GM19397 (cell line): ENCODE results near the gene SCYGR2.
"Not testable (repeated sequence)": the region's sequence is repeated elsewhere in the genome, so short reads cannot be mapped to it uniquely, and the experiment has no call there.

Experiments
- ATAC-seq: cut with Tn5 transposase; IDR thresholded peaks from one replicate; pipeline ENCODE4 v1.9.1; 2021; ENCODE audit warnings: mild to moderate bottlenecking, moderate library complexity; ENCODE audit not compliant: unreplicated experiment

The SCYGR2 gene, protein sequence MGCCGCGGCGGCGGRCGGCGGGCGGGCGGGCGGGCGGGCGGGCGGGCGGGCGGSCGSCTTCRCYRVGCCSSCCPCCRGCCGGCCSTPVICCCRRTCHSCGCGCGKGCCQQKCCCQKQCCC

DNA sequence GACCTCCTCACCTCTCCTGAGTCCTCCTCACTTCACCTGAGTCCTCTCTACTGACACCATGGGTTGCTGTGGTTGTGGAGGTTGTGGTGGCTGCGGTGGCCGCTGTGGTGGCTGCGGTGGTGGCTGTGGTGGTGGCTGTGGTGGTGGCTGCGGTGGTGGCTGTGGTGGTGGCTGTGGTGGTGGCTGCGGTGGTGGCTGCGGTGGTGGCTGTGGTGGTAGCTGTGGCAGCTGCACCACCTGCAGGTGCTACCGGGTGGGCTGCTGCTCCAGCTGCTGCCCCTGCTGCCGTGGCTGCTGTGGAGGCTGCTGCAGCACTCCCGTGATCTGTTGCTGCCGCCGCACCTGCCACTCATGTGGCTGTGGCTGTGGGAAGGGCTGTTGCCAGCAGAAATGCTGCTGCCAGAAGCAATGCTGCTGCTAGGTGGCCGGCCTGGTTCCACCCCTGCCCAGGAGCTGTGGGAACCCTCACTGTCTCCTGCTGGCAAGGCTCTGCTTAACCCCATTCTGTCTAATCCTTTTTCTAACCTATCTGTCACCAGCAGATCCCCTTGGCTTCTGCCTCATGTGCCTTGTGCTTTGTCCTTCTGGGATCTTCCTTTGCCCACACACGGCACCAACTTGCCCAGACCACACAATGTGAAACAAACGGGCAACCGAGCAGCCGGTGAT is at the start of gene SCYGR2:
TSS of gene SCYGR2 (plus strand) at position 59 of the 669 bp plus-strand sequence. CDS start at position 59, 0 bp downstream.
- ATAC-seq: not testable (repeated sequence)

DNA sequence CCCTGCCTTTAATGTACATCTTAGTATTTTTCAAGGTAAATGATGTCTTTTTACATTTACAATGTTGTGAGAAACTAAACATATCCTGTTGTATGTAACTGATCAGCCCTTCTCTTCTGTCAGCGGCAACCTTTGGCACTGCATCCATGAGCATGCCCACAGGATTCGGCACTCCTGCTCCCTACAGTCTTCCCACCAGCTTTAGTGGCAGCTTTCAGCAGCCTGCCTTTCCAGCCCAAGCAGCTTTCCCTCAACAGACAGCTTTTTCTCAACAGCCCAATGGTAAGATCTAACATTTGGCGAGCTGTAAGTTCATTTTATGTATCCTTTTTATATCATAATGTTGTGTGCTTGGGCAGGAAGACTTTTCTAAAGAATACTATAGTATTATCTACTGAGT is 46.9 kb upstream of the SCYGR2 start:
- no peak for ATAC-seq

DNA sequence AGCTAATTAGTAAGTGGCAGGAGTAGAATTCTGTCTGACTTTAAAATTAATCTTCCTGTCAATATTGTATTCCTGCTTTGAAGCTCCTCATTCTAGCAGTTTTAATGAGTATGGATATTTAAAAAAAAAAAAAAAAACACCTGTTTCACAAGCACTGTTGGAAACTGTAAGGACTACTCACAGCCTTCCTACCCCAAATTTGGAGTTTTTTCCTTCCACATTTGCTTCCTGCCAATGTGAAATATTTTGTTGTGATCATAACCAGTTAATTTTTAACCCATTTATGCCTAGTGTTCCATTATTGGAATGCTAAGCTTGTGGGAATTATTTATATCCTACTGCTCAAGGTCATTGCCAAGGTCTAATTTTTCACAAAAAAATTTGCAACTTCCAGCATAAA is 36.1 kb upstream of the SCYGR2 start:
- ATAC-seq: no peak

DNA sequence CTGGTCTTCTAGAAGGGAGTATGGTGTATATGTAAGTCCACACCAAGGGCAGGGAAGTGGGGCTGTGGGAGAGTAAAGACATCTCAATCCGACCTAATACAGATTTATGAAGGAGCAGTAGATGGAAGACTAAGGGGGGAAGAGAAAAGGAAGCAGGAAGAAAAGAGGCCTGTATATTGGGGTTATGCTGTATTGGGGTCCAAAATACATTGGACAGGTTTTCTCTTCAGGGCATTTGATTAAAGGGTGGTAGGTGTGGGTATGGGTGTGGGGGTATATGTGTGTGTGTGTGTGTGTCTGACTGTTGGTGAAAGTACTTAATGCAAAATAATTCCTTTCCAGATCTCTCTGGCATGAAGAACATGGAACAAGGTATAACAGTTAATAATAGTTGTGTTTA is 33.6 kb upstream of the SCYGR2 start:
- no peak for ATAC-seq

DNA sequence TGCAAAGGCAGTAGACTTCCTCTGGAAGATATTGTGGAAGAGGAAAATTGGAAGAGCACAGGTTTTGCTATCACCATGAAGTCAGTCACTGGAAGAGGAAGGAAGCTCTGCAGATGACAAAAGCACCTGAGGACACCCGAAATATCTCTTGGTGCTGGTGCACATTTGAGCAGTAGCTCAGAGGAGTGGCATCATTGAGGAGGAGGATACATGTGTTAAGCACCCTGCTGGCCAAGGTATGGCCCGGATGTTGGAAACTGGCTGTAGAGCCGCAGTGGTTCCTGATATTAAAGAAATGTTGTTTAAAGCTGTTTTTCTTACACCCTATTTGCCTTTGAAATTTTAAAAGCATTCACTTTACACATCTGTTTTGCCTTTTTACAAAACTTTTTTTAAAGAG is 32.7 kb upstream of the SCYGR2 start:
- ATAC-seq: no peak

DNA sequence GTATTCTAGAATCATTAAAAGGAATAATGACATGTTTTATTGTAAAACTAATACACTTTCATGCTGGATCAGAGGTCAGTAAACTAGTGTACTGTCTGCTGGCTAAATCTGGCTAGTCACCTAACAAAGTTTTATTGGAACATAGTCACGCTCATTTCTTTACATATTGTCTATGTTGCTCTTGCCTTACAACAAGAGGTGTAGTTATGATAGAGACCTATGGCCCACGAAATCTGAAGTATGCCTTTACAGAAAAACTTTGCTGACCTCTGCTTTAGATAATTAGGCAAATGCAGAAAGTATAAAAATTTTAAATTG is 29.9 kb upstream of the SCYGR2 start:
- ATAC-seq: no peak

DNA sequence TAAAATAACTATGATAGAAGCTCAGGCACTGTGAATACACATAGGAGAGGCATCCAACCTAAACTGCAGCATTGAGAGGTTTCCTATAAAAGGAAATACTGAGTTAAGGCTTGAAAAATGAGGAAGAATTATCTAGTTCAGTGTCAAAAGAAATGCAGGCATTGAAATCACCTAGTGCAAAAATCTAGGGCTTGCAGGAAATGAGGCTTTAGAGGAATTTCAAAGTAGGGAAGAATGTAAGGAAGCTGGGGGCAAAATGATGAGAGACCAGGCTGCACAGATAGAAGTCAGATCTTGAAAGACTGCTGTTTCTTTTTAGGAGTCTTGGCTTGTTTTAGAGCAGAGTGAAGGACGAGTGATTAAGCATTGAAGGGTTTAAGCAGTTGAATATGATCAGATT is 28.1 kb upstream of the SCYGR2 start:
- ATAC-seq: no peak

DNA sequence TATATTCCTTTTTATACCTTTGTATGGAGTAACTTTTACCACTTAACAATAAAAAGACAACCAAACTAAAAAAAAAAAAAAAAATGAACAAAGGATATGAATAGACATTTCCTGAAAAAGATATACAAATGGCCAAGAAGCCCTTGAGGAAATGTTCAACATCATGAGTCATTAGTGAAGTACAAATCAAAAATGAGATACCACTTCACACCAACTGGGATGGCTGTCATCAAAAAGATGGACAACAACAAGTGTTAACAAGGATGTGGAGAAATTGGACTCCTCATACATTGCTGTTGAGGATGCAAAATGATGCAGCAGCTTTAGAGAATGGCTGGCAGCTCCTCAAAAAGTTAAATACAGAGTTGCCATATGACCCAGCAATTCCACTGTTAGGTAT is 22.6 kb upstream of the SCYGR2 start:
- no peak for ATAC-seq

DNA sequence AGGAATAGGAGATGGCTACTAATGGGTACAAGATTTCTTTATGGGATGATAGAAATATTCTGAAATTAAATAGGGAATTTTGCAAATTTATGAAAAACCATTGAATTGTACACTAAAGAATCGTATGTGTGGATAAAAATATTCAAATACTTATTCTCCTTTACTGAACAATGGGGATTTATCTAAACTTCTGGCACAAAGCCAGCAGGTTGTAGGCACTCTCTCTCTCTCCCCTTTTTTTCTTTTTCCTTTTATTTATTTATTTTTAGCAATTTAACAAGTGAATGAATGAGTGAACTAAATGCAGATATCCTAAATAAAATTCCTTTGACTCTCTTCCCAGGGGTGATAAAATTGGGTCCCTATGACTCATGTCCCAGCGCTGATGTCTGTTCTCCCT is 21.9 kb upstream of the SCYGR2 start:
- ATAC-seq: no peak

DNA sequence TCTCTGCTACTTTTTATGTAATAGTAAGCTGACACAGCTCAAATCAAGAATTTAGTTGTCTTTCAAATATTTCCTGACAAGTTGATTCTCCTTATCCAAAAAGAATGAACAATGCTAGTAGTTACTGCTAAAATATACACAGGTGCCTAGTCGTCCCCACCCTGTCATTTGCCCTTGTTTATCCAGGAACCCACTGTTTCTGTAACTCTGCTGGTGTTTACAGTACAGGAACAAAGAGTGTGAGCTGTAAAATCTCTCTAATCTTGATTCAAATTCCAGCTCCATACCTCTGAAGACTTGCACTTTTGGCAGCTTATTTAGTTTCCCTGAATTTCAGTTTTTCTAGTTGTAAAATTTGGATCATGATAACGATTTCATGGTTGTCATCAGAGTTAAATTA is 21.1 kb upstream of the SCYGR2 start:
- ATAC-seq: no peak

DNA sequence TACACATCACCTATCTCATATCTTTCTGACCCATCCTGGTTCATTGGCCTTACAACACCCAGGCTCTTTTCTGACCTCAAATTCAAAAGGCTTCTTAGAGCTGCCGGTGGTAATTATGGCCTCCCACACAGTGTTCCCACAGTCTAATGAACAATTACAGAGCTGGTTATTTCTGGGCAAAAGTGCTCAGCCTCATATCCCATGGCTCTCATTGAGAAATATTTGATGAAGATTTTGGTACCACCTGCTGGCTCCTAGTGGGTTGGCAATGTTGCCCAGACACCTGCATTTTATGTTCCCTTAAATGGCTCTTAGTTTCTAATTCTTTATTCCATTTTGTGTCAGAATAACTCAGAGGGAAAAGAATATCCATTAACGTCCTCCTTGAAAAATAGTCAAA is 20.1 kb upstream of the SCYGR2 start:
- ATAC-seq: no peak

DNA sequence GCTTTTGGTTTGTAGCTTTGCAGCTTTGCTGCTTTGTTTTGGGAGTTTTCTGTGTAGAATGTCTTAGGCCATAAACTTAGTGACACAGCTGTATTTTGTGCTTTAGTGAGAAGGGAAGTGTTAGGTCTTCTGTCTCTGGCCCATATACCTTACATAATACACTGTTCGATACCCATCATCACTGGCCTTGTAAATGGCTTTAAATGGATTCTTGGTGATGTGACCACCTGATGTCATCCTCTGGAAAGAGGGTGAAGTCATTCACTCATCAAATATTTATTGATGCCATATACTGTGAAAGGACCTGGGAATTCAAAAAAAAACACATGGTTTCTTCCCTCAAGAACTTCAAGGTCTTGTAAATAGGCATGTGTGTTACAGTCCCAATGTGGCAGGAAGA is 18.9 kb upstream of the SCYGR2 start:
- ATAC-seq: no peak

DNA sequence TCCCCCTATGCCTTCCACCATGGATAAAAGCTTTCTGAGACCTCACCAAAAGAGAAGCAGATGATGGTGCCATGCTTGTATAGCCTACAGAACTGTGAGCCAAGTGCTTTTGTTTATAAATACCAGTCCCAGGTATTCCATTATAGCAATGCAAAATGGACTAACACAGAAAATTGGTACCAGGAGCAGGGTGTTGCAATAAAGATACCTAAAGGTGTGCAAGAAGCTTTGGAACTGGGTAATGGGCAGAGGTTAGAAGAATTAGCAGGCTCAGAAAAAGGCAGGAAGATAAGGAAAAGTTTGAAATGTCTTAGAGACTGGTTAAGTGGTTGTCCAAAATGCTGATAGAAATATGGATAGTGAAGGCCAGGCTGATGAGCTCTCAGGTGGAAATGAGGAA is 16.3 kb upstream of the SCYGR2 start:
- ATAC-seq: no peak

DNA sequence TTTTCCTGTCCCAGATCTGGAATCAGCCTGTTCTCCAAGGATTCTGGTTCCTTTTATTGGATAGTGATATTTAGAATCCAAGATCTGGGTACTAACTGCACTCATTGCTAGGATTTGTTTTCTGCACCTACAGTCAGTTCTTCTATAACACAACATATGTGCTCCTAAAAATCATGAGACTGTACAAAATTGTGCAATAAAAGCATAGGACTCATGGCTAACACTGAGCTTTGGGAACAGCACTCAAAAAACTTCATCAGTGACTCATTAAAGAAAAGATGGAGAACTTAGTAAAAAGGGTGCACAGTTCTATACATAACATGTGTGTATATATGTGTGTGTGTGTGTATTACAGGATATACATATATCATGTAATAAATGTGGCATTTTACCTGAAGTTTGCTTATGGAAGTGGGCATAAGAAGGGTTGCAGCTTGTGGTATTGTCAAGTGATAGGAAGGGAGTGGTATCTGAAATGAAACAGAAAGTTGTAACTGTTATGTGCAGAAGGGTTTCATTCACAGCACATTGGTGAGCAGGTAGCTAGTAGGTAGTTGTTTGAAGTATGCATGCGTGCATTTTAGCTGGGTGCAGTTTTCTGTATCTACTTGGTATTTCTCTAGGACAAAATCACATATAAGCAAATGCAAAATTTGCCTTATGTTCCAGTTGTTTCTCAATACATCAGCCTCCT is 5.9 kb upstream of the SCYGR2 start:
- no peak for ATAC-seq

DNA sequence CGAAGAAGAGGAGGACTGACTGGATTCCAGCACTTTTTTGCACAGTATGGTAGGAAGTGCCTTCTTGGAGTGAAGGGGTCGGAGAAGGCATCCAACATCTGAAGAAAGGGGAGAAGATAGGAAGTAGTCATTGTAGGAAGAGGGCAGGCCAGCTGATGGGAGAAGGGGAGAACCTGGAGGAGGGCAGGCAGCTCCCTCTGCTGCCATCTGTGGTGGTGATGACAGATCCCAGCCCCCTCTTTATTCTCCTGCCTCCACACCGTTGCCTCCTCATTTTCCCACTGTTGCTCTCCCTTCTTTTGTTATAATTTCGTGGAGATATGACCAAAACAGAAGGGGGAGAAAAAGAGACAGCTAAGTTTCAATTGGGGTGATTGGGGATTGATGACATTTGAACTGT is 2.9 kb upstream of the SCYGR2 start:
- no peak for ATAC-seq

DNA sequence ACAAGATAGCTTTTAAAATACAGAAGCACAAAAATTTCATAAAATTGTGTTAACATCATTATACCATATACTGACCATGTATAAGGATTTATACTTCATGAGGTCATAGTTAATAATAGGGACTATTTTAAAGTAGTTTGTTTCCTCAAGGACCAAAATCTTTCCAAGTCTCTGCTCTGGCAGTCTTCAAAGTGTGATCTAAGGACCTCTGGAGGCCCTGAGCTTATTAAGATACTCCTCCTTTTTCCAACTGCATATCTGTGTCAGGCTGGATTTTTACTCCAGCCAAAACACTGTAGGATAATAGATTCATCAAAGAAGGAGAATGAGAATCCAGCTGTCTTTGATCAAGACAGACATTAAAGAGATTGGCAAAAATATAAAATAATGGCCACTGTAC is 1.7 kb upstream of the SCYGR2 start:
- ATAC-seq: no peak

DNA sequence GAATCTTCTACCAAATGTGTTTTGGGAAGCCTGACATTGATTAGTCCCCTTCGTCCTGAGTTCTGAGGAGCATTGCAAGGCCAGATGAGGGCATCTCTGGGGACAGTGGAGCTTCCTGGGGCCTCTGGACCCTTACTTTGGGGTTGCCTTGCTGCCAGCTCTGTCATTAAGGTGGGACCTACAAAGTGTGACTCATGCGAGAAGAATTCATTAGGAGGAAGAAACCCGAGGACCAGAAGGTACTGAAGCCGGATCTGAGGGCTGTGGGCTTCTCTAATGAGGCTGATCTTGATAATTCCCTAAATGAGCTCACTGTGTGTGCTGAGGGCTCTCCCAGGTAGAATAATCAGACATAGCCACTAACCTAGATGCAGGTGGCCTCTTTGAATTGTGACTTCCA is 695 bp upstream of the SCYGR2 start:
- no peak for ATAC-seq

DNA sequence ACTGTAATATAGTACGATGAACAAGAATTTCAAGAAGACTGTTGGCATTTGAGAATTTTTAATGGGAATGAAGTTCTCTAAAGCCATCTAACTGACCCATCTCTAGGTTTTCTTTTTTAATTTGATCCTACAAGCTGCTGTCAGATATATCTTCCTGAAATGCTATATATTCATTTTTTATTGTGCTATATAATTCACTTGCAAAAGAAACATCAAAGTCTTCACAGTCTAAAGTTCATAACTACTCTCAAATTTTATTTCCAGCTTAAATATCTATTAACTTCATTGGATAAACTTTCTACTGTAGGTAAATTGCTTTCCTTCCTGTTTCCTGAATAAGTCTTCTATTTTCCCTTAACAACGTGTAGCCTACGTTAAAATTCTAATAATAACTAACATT is 3.7 kb downstream of the SCYGR2 start:
- no peak for ATAC-seq

DNA sequence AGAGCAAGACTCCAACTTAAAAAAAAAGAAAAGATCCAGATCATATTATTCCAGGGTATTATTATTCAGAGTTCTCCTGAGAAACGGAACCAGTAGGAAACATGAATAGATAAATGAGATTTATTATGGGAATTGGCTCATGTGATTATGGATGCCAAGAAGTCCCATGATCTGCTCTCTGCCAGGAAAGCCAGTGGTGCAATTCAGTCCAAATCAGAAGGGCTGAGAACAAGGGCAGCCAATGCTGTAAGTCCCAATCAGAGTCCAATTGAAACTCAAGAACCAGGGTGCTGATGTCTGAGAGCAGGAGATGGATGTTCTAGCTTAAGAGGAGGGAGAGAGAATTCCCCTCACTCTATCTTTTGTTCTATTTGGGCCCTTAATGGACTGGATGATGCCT is 7.8 kb downstream of the SCYGR2 start:
- ATAC-seq: no peak

DNA sequence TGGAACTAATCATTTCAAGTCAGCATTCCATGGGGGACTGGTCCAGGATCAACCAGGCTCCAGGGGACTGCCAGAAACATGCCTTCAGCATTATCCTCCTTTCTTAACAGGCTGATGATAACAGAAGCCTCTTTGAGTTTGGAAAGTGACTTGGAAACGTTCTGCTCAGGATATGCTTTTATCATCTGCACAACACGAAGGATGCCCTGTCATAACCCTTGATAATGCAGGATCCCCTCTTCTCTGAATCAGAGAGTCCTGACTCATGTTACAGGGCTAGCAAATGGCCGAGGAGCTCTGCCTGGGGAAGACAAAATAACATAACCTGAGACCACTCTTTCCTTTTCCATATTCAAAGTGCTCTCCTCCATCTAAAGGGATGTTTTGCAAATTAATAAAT is 9.2 kb downstream of the SCYGR2 start:
- ATAC-seq: no peak

DNA sequence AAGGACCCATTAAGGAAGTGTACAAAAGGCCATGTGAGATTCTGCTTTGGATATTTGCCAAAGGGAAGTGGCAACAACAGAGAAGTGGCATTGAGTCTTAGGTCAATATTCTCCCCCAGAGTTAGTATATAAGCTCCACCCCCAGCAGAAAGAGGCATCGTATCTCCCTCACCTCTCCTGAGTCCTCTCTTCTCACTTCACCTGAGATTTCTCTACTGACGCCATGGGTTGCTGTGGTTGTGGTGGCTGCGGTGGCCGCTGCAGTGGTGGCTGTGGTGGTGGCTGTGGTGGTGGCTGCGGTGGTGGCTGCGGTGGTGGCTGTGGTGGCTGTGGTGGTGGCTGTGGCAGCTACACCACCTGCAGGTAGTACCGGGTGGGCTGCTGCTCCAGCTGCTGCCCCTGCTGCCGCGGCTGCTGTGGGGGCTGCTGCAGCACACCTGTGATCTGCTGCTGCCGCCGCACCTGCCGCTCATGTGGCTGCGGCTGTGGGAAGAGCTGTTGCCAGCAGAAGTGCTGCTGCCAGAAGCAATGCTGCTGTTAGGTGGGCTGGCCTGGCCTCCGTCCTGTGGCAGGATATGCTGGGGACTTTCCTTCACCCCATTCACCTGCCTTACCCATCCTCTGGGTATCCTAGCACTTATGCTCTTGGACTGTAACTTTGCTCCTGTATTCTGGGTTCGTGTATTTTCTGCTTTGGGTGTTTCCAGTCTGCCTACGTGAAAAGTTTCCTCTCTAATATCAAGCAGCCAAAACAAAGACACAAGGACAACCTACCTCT is 10.1 kb downstream of the SCYGR2 start:
- ATAC-seq: peak; percentile 50

DNA sequence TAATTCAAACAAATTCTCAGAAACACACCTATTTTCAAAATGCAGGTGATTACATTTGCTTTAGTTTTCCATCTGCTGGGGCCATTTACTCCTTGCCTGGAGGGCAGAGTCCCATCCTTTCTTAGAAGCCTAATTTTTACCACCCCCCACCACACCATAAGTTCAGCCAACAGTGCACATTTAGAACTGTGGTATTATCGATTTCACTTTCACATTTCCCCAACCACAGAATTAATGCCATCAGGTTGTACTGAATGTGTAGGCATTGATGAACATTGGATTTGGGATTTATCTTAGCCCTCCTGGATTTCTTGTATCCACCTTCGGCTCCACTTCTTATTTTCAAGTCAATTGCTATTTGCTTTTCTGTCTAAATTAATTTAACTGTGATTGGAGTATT is 11.4 kb downstream of the SCYGR2 start:
- ATAC-seq: no peak
